Midbrain (tissue), 1 donor: ENCODE measurements around the gene RUSF1.
"Not testable (repeated sequence)": the region's sequence is repeated elsewhere in the genome, so short reads cannot be mapped to it uniquely, and the experiment has no call there.

Source experiments
- DNase-seq: peaks from one replicate; lab custom pipeline; 2025; lab: John Stamatoyannopoulos, UW

The RUSF1 gene

GRCh38 chr16:31507929-31508705, at the start of gene RUSF1:
TSS of gene RUSF1 (minus strand) at chr16:31508391. CDS start at chr16:31508373, 18 bp downstream.
- DNase-seq: peak; percentile 92

- DNase-seq: no peak
These were observed 34.6 kb upstream of the RUSF1 start for GRCh38 chr16:31542763-31543162.

GRCh38 chr16:31539762-31540161, 31.6 kb upstream of the RUSF1 start:
- not testable (repeated sequence) for DNase-seq

GRCh38 chr16:31538243-31538598, 30.0 kb upstream of the RUSF1 start:
- DNase-seq: not testable (repeated sequence)

GRCh38 chr16:31537362-31538242, 29.4 kb upstream of the RUSF1 start:
- no peak for DNase-seq

- DNase-seq: no peak
These were observed 28.7 kb upstream of the RUSF1 start for GRCh38 chr16:31536804-31537361.

- no peak for DNase-seq
These were observed 27.5 kb upstream of the RUSF1 start for GRCh38 chr16:31535737-31536136.

GRCh38 chr16:31532896-31533295, 24.7 kb upstream of the RUSF1 start:
- DNase-seq: no peak

GRCh38 chr16:31532120-31532519, 23.9 kb upstream of the RUSF1 start:
- no peak for DNase-seq

GRCh38 chr16:31531096-31531495, 22.9 kb upstream of the RUSF1 start:
- no peak for DNase-seq

- DNase-seq: no peak
These were observed 22.2 kb upstream of the RUSF1 start for GRCh38 chr16:31530405-31530804.

- DNase-seq: no peak
These were observed 21.7 kb upstream of the RUSF1 start for GRCh38 chr16:31529937-31530312.

GRCh38 chr16:31529108-31529936, 21.1 kb upstream of the RUSF1 start:
- DNase-seq: no peak

- DNase-seq: no peak
These were observed 20.4 kb upstream of the RUSF1 start for GRCh38 chr16:31528523-31529107.

GRCh38 chr16:31527734-31528274, 19.6 kb upstream of the RUSF1 start, which contains the start of gene AHSP:
TSS of gene AHSP (plus strand) at chr16:31527900. CDS start at chr16:31528140, 240 bp downstream.
- DNase-seq: no peak

GRCh38 chr16:31525113-31525512, 16.9 kb upstream of the RUSF1 start:
- no peak for DNase-seq

GRCh38 chr16:31523768-31524167, 15.6 kb upstream of the RUSF1 start:
- not testable (repeated sequence) for DNase-seq

- DNase-seq: no peak
These were observed 13.9 kb upstream of the RUSF1 start for GRCh38 chr16:31522071-31522470.

GRCh38 chr16:31521368-31521767, 13.2 kb upstream of the RUSF1 start:
- no peak for DNase-seq

GRCh38 chr16:31519759-31520431, 11.7 kb upstream of the RUSF1 start:
- no peak for DNase-seq
